Measurements from ENCODE around the gene TEX19. TPM values are rescaled to one million over a fixed set of nuclear protein-coding genes. Genes with fewer than 3 reads are reported as not detected.
A peak's percentile ranks its signal among the peaks of the same experiment; 100 is the strongest.
"Not testable (repeated sequence)": the region's sequence is repeated elsewhere in the genome, so short reads cannot be mapped to it uniquely, and the experiment has no call there.

Gene TEX19
- total RNA-seq, 6 experiments from 2014 or later = 0.10 to 0.14 TPM; not detected in 4

DNA sequence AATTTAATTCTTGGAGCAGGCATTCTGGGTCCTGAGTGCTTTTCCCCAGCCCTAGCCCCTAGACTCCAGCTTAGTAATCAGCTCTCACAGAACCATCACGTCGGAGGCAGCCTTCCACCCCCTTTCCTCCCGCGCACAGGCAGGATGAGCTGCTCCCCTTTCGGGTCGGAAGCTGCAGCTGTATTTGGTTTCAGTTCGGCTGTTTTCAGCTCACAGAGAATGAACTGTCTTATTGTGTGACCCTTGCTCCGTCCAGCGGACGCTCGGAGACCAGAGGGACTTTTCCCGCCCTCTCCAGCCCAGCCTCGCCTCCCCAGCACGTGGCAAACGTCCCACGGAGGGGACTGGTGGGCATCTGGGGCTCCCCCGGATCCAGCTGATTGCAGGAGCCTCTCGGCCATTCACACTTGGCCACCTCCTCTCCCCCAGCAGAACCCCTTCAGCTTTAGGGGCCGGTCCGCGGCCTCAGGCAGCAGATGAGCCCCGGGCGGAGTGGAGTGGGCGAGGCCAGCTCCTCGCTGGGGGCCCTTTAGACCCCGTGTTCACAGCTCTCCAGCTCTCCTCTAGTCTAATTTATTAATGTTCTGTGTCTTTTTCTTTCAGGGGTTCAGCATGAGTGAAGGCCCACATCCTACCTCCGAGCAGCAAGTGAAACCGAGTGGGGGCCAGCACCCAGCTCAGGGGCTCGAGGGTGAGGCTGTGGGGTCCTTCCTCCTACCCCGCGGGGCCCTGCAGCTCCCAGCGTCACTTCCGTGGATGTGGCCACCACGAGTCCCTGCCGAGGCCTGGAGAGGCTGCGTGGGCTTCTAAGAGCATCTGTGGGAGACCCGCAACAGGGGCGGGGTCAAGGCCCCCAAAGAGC, 11.7 kb downstream of the TEX19 start:
- no peaks in the 10 kb centered on the region for H3K36me3 Mint-ChIP-seq (ENCODE audit: low read depth)
- no peaks in the 10 kb centered on the region for H3K4me1 Mint-ChIP-seq (ENCODE audit: low read depth)
- H3K4me3 Mint-ChIP-seq = peak overlapping the region; percentile 69
- H3K27ac Mint-ChIP-seq = no peak overlapping the region
- H3K27me3 Mint-ChIP-seq (ENCODE audit: insufficient read depth) = peaks cover 30% of the 10 kb centered on the region
- no peak for TF ChIP-seq CTCF (IDR thresholded peaks at IDR 0.05)
- DNase-seq = no peak
- no peaks in the 10 kb centered on the region for H3K9me3 Mint-ChIP-seq

- Mint-ChIP-seq H3K27me3 (ENCODE audit: insufficient read depth) (peaks cover 37% of the 10 kb centered on the region), H3K36me3 (ENCODE audit: low read depth) (no peaks in the 10 kb centered on the region), H3K27ac (no peak within 1 kb of the TSS), H3K4me1 (ENCODE audit: low read depth) (no peaks in the 10 kb centered on the region), H3K9me3 (no peaks in the 10 kb centered on the region), H3K4me3 (peak within 1 kb of the TSS; percentile 69)
- no peak for TF ChIP-seq CTCF (IDR thresholded peaks at IDR 0.05)
- DNase-seq = no peak
Observed at GRCh38 chr17:82371333-82372248, 12.5 kb downstream of the TEX19 start, which contains the start of gene UTS2R. UTS2R (plus strand) TSS chr17:82371765; CDS start chr17:82374325, 2,560 bp downstream.

DNA sequence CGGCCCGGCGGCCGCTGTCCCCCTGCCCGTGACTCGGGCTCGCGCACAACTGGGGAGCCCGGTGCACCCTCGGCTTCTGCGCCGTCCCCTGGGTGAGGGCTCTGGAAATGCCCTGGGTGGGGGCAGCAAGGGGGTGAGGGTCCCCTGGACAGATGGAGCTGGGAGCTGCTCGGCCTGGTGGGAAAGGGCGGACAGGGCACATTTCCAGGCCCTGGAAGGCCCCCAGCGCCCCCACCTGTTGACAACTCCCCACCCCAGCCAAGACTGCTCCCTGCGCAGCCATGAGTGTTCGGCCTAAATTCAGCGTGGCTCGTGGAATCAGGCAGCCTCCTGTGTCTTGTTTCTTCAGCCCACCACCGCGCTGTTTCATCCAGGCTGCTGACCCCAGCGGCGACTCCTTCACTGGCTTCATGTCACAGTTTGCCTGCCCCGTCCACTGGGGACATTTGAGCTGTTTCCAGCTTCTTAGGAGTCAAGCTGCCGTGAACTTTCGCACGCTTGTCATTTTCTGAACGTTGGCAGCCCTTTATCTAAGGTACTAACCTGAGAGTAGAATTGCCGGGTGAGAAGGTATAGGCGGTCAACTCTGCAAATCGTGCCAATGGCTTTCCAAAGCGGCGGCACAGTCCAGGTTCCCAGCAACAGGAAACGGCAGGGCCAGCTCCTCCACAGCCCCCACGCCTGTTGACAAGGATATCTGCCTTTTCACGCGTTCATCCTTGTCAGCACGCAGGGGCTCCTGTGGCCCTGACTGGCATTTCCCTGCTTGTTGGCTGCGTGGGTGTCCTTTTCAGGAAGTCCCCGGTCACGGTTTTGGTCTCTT, 13.4 kb downstream of the TEX19 start:
- peaks cover 37% of the 10 kb centered on the region for H3K27me3 Mint-ChIP-seq (ENCODE audit: insufficient read depth)
- no peak overlapping the region for H3K4me3 Mint-ChIP-seq

DNA sequence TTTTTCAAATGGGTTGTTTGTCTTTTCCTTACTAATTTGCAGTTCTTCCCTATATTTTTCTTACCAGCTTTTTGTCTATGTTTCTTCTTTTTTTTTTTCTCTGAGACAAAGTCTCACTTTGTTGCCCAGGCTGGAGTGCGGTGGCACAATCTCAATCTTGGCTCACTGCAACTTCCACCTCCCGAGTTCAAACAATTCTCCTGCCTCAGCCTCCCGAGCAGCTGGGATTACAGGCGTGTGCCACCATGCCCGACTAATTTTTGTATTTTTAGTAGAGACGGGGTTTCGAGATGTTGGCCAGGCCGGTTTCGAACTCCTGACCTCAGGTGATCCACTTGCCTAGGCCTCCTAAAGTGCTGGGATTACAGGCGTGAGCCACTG, 14.0 kb downstream of the TEX19 start:
- DNase-seq = not testable (repeated sequence)

More for the DNA sequence above, 13.4 kb downstream of the TEX19 start:
- no peak overlapping the region for H3K27ac Mint-ChIP-seq
- no peaks in the 10 kb centered on the region for H3K36me3 Mint-ChIP-seq (ENCODE audit: low read depth)
- no peak for TF ChIP-seq CTCF (IDR thresholded peaks at IDR 0.05)
- no peak for DNase-seq
- no peaks in the 10 kb centered on the region for H3K9me3 Mint-ChIP-seq
- H3K4me1 Mint-ChIP-seq (ENCODE audit: low read depth) = no peaks in the 10 kb centered on the region

GRCh38 chr17:82373731-82374625, 14.9 kb downstream of the TEX19 start:
- H3K27me3 Mint-ChIP-seq (ENCODE audit: insufficient read depth) = peaks cover 40% of the 10 kb centered on the region
- no peaks in the 10 kb centered on the region for H3K36me3 Mint-ChIP-seq (ENCODE audit: low read depth)
- no peaks in the 10 kb centered on the region for H3K4me1 Mint-ChIP-seq (ENCODE audit: low read depth)
- no peak for DNase-seq
- no peak overlapping the region for H3K27ac Mint-ChIP-seq
- H3K4me3 Mint-ChIP-seq = no peak overlapping the region
- no peaks in the 10 kb centered on the region for H3K9me3 Mint-ChIP-seq
- no peak for TF ChIP-seq CTCF (IDR thresholded peaks at IDR 0.05)

More for the DNA sequence above, 14.0 kb downstream of the TEX19 start:
- not testable (repeated sequence) for H3K27ac Mint-ChIP-seq; H3K4me1 Mint-ChIP-seq (ENCODE audit: low read depth); H3K4me3 Mint-ChIP-seq; H3K36me3 Mint-ChIP-seq (ENCODE audit: low read depth); H3K9me3 Mint-ChIP-seq
- peaks cover 38% of the 10 kb centered on the region for H3K27me3 Mint-ChIP-seq (ENCODE audit: insufficient read depth)

Measured in HFFc6 (cell line).